CD4-positive, alpha-beta T cell (primary cell): ENCODE measurements around the gene TMSB15C. TPM values are rescaled to one million over a fixed set of nuclear protein-coding genes. Genes with fewer than 3 reads are reported as not detected.

Experiments
- ATAC-seq: fragments of 200-7000 bp; cut with Tn5 transposase; one replicate; pipeline ENCODE4 v1.10.0; 2022; ENCODE audit warnings: mild to moderate bottlenecking; ENCODE audit not compliant: poor library complexity
- CTCF ChIA-PET: fragments of 350-600 bp; sonication (Branson Sonifier 250); formaldehyde crosslinking; loops from one replicate; lab custom pipeline; 2021; ENCODE audit warnings: antibody characterized with exemption, inconsistent platforms; lab: Charles Lee
- POLR2A ChIA-PET: fragments of 350-600 bp; sonication (Branson Sonifier 250); formaldehyde crosslinking; loops from one replicate; lab custom pipeline; 2021; ENCODE audit warnings: antibody characterized with exemption, inconsistent platforms; lab: Charles Lee
- DNase-seq, 14 experiments: peaks; one replicate each; pipeline ENCODE4 v3.0.0-alpha.2; 2013 to 2020; ENCODE audit warnings: mixed read lengths in 2 of 14
- H3K27ac ChIP-seq, 2 donors: one replicate each; pipeline versions ENCODE4 v1.5.1 to v1.7.0; 2013; ENCODE audit warnings: low read length in 2 of 2, low read depth in 1 of 2, mild to moderate bottlenecking in 1 of 2
- H3K27me3 ChIP-seq, 2 experiments: 1 replicate in 1 of 2; 2 replicates in 1 of 2; pipeline versions ENCODE4 v1.6.1 to v1.7.0; 2013; ENCODE audit warnings: low read length in 2 of 2, control low read depth in 1 of 2, mild to moderate bottlenecking in 1 of 2, moderate library complexity in 1 of 2; ENCODE audit not compliant: insufficient read depth in 2 of 2, control insufficient read depth in 1 of 2
- H3K36me3 ChIP-seq: one replicate; pipeline ENCODE4 v1.6.1; 2013; ENCODE audit warnings: low read length, control low read depth; ENCODE audit not compliant: insufficient read depth
- H3K4me1 ChIP-seq: one replicate; pipeline ENCODE4 v1.6.1; 2013; ENCODE audit warnings: low read length, control low read depth; ENCODE audit not compliant: insufficient read depth
- H3K4me3 ChIP-seq: one replicate; pipeline ENCODE4 v1.5.1; 2013; ENCODE audit warnings: mild to moderate bottlenecking, low read length, moderate library complexity
- H3K9me3 ChIP-seq, 2 experiments: 1 replicate in 1 of 2; 2 replicates in 1 of 2; pipeline versions ENCODE4 v1.6.1 to v1.7.0; 2013; ENCODE audit warnings: low read length in 2 of 2, mild to moderate bottlenecking in 2 of 2, control low read depth in 1 of 2, moderate library complexity in 1 of 2; ENCODE audit not compliant: control insufficient read depth in 1 of 2, insufficient read depth in 1 of 2
- H3K27ac Mint-ChIP-seq: one replicate; pipeline ENCODE4 v1.8.0; 2020; ENCODE audit warnings: mixed read lengths
- H3K27me3 Mint-ChIP-seq: one replicate; pipeline ENCODE4 v1.8.0; 2021; ENCODE audit warnings: mixed read lengths
- H3K36me3 Mint-ChIP-seq: one replicate; pipeline ENCODE4 v1.8.0; 2021; ENCODE audit warnings: low read depth, mixed read lengths
- H3K4me1 Mint-ChIP-seq: one replicate; pipeline ENCODE4 v1.8.0; 2021; ENCODE audit warnings: low read depth, mixed read lengths
- H3K4me3 Mint-ChIP-seq: one replicate; pipeline ENCODE4 v1.8.0; 2020; ENCODE audit warnings: mild to moderate bottlenecking, mixed read lengths
- H3K9me3 Mint-ChIP-seq: one replicate; pipeline ENCODE4 v1.8.0; 2020; ENCODE audit warnings: mixed read lengths
- CTCF ChIP-seq: fragments of 200-600 bp; IDR thresholded peaks from one replicate; pipeline ENCODE4 v1.8.0; 2022; ENCODE audit warnings: antibody characterized with exemption, mild to moderate bottlenecking
- intact Hi-C, 2 experiments: fragments of 100-400 bp; cut with DNase I in 1 of 2; cut with micrococcal nuclease in 1 of 2; formaldehyde crosslinking; loops; one replicate each; pipeline versions ENCODE4 v1.15.1 to v1.9.0; 2023 to 2025; cut with DNase I, micrococcal nuclease
- total RNA-seq, 174 experiments: library from RNA in 2 of 174; stranded (reverse) in 2 of 174; gene quantifications; one replicate each; pipeline ENCODE4 v1.2.3 and lab custom pipeline; 2021 to 2026

The TMSB15C gene
- total RNA-seq, 2 experiments from 2014 or later: 3.7 to 4.1 TPM

- Histone ChIP-seq H3K36me3 (no peaks in the 10 kb centered on the region), H3K27ac (no peak overlapping the region), H3K4me3 (no peak overlapping the region), H3K9me3 (no peaks in the 10 kb centered on the region), H3K27me3 (no peaks in the 10 kb centered on the region), H3K4me1 (no peaks in the 10 kb centered on the region)
- Mint-ChIP-seq H3K4me1 (no peaks in the 10 kb centered on the region), H3K27ac (no peak overlapping the region), H3K9me3 (no peaks in the 10 kb centered on the region), H3K27me3 (peaks cover 12% of the 10 kb centered on the region), H3K36me3 (no peaks in the 10 kb centered on the region), H3K4me3 (no peak overlapping the region)
- intact Hi-C loops: no loop called here
- DNase-seq (no peak), ATAC-seq (no peak)
- ChIA-PET POLR2A (no interaction called here), CTCF (no interaction called here)
- TF ChIP-seq CTCF: no peak
Measured at GRCh38 chrX:104045642-104046041, 30.4 kb downstream of the TMSB15C start.

- no peak overlapping the region for H3K4me3 Mint-ChIP-seq
- CTCF ChIA-PET: no interaction called here
- DNase-seq (no peak), ATAC-seq (no peak)
- H3K27ac Mint-ChIP-seq: no peak overlapping the region
- H3K27me3 Mint-ChIP-seq: peaks cover 36% of the 10 kb centered on the region
- Histone ChIP-seq H3K27me3 (peaks cover 0 to 3% of the 10 kb centered on the region in 2 experiments), H3K4me1 (no peaks in the 10 kb centered on the region), H3K9me3 (no peaks in the 10 kb centered on the region), H3K4me3 (no peak overlapping the region), H3K36me3 (no peaks in the 10 kb centered on the region), H3K27ac (no peak overlapping the region)
- intact Hi-C loops: no loop called here
- H3K4me1 Mint-ChIP-seq: no peaks in the 10 kb centered on the region
- H3K9me3 Mint-ChIP-seq: no peaks in the 10 kb centered on the region
- POLR2A ChIA-PET: no interaction called here
- H3K36me3 Mint-ChIP-seq: no peaks in the 10 kb centered on the region
- no peak for TF ChIP-seq CTCF
Measured at GRCh38 chrX:104041003-104041402, 35.0 kb downstream of the TMSB15C start.

GRCh38 chrX:104039689-104040505 is 36.1 kb downstream of the TMSB15C start, which contains the start of gene H2BW2:
Gene H2BW2, plus strand, starts transcription at chrX:104039956. Its CDS starts 39 bp downstream, at chrX:104039995.
- Mint-ChIP-seq H3K27ac (no peak within 1 kb of the TSS), H3K36me3 (no peaks in the 10 kb centered on the region), H3K9me3 (no peaks in the 10 kb centered on the region), H3K4me3 (no peak within 1 kb of the TSS), H3K4me1 (no peaks in the 10 kb centered on the region), H3K27me3 (peaks cover 43% of the 10 kb centered on the region)
- POLR2A ChIA-PET: interaction anchor here (0.5 kb wide), 1 partner anchor 13 kb away, joined by 3 read pairs; no protein-coding TSS in a partner anchor
- ATAC-seq (no peak), DNase-seq (no peak)
- Histone ChIP-seq H3K9me3 (no peaks in the 10 kb centered on the region), H3K27ac (no peak within 1 kb of the TSS), H3K4me3 (no peak within 1 kb of the TSS), H3K36me3 (no peaks in the 10 kb centered on the region), H3K27me3 (peaks cover 0 to 3% of the 10 kb centered on the region in 2 experiments), H3K4me1 (no peaks in the 10 kb centered on the region)
- CTCF ChIA-PET: no interaction called here
- no peak for TF ChIP-seq CTCF
- intact Hi-C loops: no loop called here

Other genes starting within 250 kb of the TMSB15C start
- gene RAB9B, start 244.0 kb downstream of the TMSB15C start, total RNA-seq: under 1 TPM in 1 of 2 experiments, not detected in 1; 0.11 TPM
- gene TMSB15B, start 113.6 kb downstream of the TMSB15C start, total RNA-seq: 1 to 10 TPM; 8.0 to 9.0 TPM
- not detected for gene H2BW1, start 62.5 kb downstream of the TMSB15C start, total RNA-seq
- gene H2BW2, start 36.3 kb downstream of the TMSB15C start, total RNA-seq: not detected
- 1 to 10 TPM; 2.9 to 3.8 TPM for gene ZCCHC18, start 36.3 kb upstream of the TMSB15C start, total RNA-seq
- gene SLC25A53, start 80.8 kb upstream of the TMSB15C start, total RNA-seq: 1 to 10 TPM; 5.1 TPM
- 10 to 100 TPM; 16.4 to 17.1 TPM for gene FAM199X, start 90.2 kb upstream of the TMSB15C start, total RNA-seq
- gene ESX1, start 178.7 kb upstream of the TMSB15C start, total RNA-seq: not detected